Psoas muscle (tissue), 8 donors: Measurements from ENCODE around the gene KMT2B. TPM values are rescaled to one million over a fixed set of nuclear protein-coding genes. Genes with fewer than 3 reads are reported as not detected.

Experiments used
- ATAC-seq, 4 donors: fragments of 200-7000 bp; cut with Tn5 transposase; one replicate each; pipeline ENCODE4 v1.9.1; 2020; ENCODE audit warnings: moderate library complexity in 3 of 4, mild to moderate bottlenecking in 2 of 4
- DNase-seq, 2 donors: peaks; one replicate each; pipeline ENCODE4 v3.0.0-alpha.2; 2020
- H3K27ac ChIP-seq: fragments of 200-600 bp; one replicate; pipeline ENCODE4 v1.8.0; 2022
- H3K27me3 ChIP-seq, 3 donors: fragments of 200-600 bp in 1 of 3; one replicate each; pipeline versions ENCODE4 v1.6.1 to v1.8.0; 2013 to 2022; ENCODE audit warnings: low read length in 2 of 3, mild to moderate bottlenecking in 2 of 3, moderate library complexity in 1 of 3; ENCODE audit not compliant: insufficient read depth in 3 of 3
- H3K36me3 ChIP-seq, 2 donors: fragments of 200-600 bp in 1 of 2; one replicate each; pipeline versions ENCODE4 v1.6.1 to v1.8.0; 2013 to 2022; ENCODE audit warnings: low read depth in 1 of 2, mild to moderate bottlenecking in 1 of 2, moderate library complexity in 1 of 2; ENCODE audit not compliant: insufficient read depth in 1 of 2
- H3K4me1 ChIP-seq: fragments of 200-600 bp; one replicate; pipeline ENCODE4 v1.8.0; 2022
- H3K4me3 ChIP-seq: fragments of 200-600 bp; one replicate; pipeline ENCODE4 v1.8.0; 2022; ENCODE audit warnings: mild to moderate bottlenecking
- H3K9me3 ChIP-seq: fragments of 200-600 bp; one replicate; pipeline ENCODE4 v1.8.0; 2022
- CTCF ChIP-seq: fragments of 200-600 bp; IDR thresholded peaks from one replicate; pipeline ENCODE4 v1.8.0; 2022; ENCODE audit warnings: antibody characterized with exemption
- WGBS, 3 donors: extraction: QIAGEN DNeasy Blood & Tissue Kit; methylation state at CpG; one replicate each; pipeline versions ENCODE4 v1.1.6 to v1.1.7; 2013; 5-methylcytosine and 5-hydroxymethylcytosine counted together
- intact Hi-C, 2 donors: fragments of 100-400 bp; cut with DNase I; formaldehyde crosslinking; loops; one replicate each; pipeline versions ENCODE4 v1.11.0 to v1.14.2; 2022
- polyA plus RNA-seq, 3 donors: library from polyadenylated mRNA; stranded (reverse); fragments of 200-250 nt; gene quantifications; one replicate each; pipeline ENCODE4 v1.2.3, GENCODE V29; 2013
- total RNA-seq, 4 donors: library from RNA; stranded (reverse); fragmentation: NEBNext Ultra II Directional in 2 of 4; extraction: Animal tissue kit (Norgen Biotek cat#: 25700) in 2 of 4; gene quantifications; one replicate each; pipeline versions ENCODE4 v1.2.1 to v1.2.4, GENCODE V29; 2021 to 2023
- donor health status: healthy with polysubstance abuse.
- donor health status: DM: no; HTN: no; CAD: no; lungs with moderate emphysema.
- donor health status: Bipolar disorder and iron deficiency.
- donor health status: healthy.
- donor health status: DM: yes; HTN: yes; CAD: no.
- donor health status: DM: no; HTN: no; CAD: no.
- donor health status: DM: no; HTN: no; CAD: no.
- donor health status: DM: yes; HTN: yes; CAD: no.

Gene KMT2B
- total and polyA plus RNA-seq, 7 donors, result 13.4 to 29.0 (median 20.0) TPM

- peaks cover 17 to 97% of the 10 kb centered on the region in 2 donors for H3K36me3 ChIP-seq
- H3K4me3 ChIP-seq, result no peak overlapping the region
- no peak overlapping the region for H3K27ac ChIP-seq
- no peaks in the 10 kb centered on the region for H3K9me3 ChIP-seq
- intact Hi-C loops, result loop anchor here in 1 of 2 donors (2.0 kb wide), 1 partner anchor 14 kb away; no protein-coding TSS in a partner anchor
- DNase-seq (no peak), ATAC-seq (no peak)
- H3K4me1 ChIP-seq, result peaks cover 5% of the 10 kb centered on the region
- WGBS, 3 donors, result 94 to 96% (median 95%) methylated on average over 12 of the region's 12 CpGs
- H3K27me3 ChIP-seq, result no peaks in the 10 kb centered on the region
- TF ChIP-seq CTCF, result no peak
These were observed 6.8 kb downstream of the KMT2B start for GRCh38 chr19:35724560-35724959.

- no peak for TF ChIP-seq CTCF
- Histone ChIP-seq H3K9me3 (no peaks in the 10 kb centered on the region), H3K36me3 (peaks cover 19 to 98% of the 10 kb centered on the region in 2 donors), H3K4me1 (no peaks in the 10 kb centered on the region), H3K27ac (no peak overlapping the region), H3K4me3 (no peak overlapping the region), H3K27me3 (no peaks in the 10 kb centered on the region)
- DNase-seq, result no peak
- intact Hi-C loops, result loop anchor here in 1 of 2 donors (2.0 kb wide), 1 partner anchor 13 kb away; no protein-coding TSS in a partner anchor
- 92 to 95% (median 93%) methylated on average over 23 of the region's 23 CpGs for WGBS, 3 donors
- ATAC-seq, result no peak
These were observed 7.5 kb downstream of the KMT2B start for GRCh38 chr19:35725216-35725861.

- H3K27me3 ChIP-seq, result no peaks in the 10 kb centered on the region
- H3K9me3 ChIP-seq, result no peaks in the 10 kb centered on the region
- TF ChIP-seq CTCF, result no peak
- ATAC-seq (no peak), DNase-seq (no peak)
- intact Hi-C loops, result no loop called here
- no peaks in the 10 kb centered on the region for H3K4me1 ChIP-seq
- no peak overlapping the region for H3K27ac ChIP-seq
- peaks cover 19 to 100% of the 10 kb centered on the region in 2 donors for H3K36me3 ChIP-seq
- H3K4me3 ChIP-seq, result no peak overlapping the region
- WGBS, 3 donors, result 91 to 93% (median 92%) methylated on average over 25 of the region's 25 CpGs
These were observed 9.5 kb downstream of the KMT2B start for GRCh38 chr19:35727053-35727955.

- DNase-seq, result no peak
- no peak for TF ChIP-seq CTCF
- no peak overlapping the region for H3K4me3 ChIP-seq
- H3K27ac ChIP-seq, result no peak overlapping the region
- no peak for ATAC-seq
- peaks cover 19 to 99% of the 10 kb centered on the region in 2 donors for H3K36me3 ChIP-seq
- no peaks in the 10 kb centered on the region for H3K9me3 ChIP-seq
- H3K27me3 ChIP-seq, result no peaks in the 10 kb centered on the region
- no peaks in the 10 kb centered on the region for H3K4me1 ChIP-seq
- intact Hi-C loops, result no loop called here
- WGBS, 3 donors, result 90 to 94% (median 93%) methylated on average over 19 of the region's 19 CpGs
These were observed 10.3 kb downstream of the KMT2B start for GRCh38 chr19:35727956-35728706.
